Measurements from ENCODE around the gene CARMIL1. TPM values are rescaled to one million over a fixed set of nuclear protein-coding genes. Genes with fewer than 3 reads are reported as not detected.
A peak's percentile ranks its signal among the peaks of the same experiment; 100 is the strongest.

The CARMIL1 gene
- total and polyA plus RNA-seq, 4 experiments from 2014 or later = 0.08 to 3.5 (median 2.4) TPM

GRCh38 chr6:25601800-25602673 lies 322.9 kb downstream of the CARMIL1 start:
- Mint-ChIP-seq H3K36me3 (peaks cover 2 to 5% of the 10 kb centered on the region in 2 donors), H3K27ac (no peak overlapping the region), H3K4me1 (peaks cover 0 to 1% (median 0%) of the 10 kb centered on the region in 4 donors), H3K9me3 (peaks cover 0 to 3% (median 0%) of the 10 kb centered on the region in 8 donors), H3K4me3 (no peak overlapping the region), H3K27me3 (no peaks in the 10 kb centered on the region)
- ChIA-PET POLR2A (ENCODE audit: partially characterized antibody) (no interaction called here), CTCF (ENCODE audit: partially characterized antibody) (interaction anchor here (0.6 to 3.3 kb wide), 14 partner anchors 9 to 420 kb away, joined by 3 to 28 read pairs (median 4); no protein-coding TSS in a partner anchor)
- Histone ChIP-seq H3K27me3 (ENCODE audit: insufficient read depth, low read length) (no peaks in the 10 kb centered on the region), H3K9me3 (ENCODE audit: control insufficient read depth in 1 of 2, low read length in 2 of 2) (no peaks in the 10 kb centered on the region), H3K36me3 (ENCODE audit: insufficient read depth, low read length) (no peaks in the 10 kb centered on the region), H3K27ac (ENCODE audit: low read depth, low read length) (no peak overlapping the region), H3K4me3 (ENCODE audit: low read length in 2 of 2) (no peak overlapping the region), H3K4me1 (ENCODE audit: insufficient read depth, low read length) (no peaks in the 10 kb centered on the region)
- intact Hi-C loops (cut with micrococcal nuclease) = loop anchor here (1.0 to 2.0 kb wide), 3 partner anchors 45 to 379 kb away; no protein-coding TSS in a partner anchor
- DNase-seq = peak in 4 of 5 donors; percentile 35 to 46 (median 40)

- Mint-ChIP-seq H3K4me3 (no peak overlapping the region), H3K9me3 (peaks cover 0 to 3% (median 0%) of the 10 kb centered on the region in 8 donors), H3K27ac (no peak overlapping the region), H3K27me3 (no peaks in the 10 kb centered on the region), H3K36me3 (peaks cover 2 to 5% of the 10 kb centered on the region in 2 donors), H3K4me1 (peaks cover 0 to 1% (median 0%) of the 10 kb centered on the region in 4 donors)
- Histone ChIP-seq H3K27ac (ENCODE audit: low read depth, low read length) (no peak overlapping the region), H3K4me3 (ENCODE audit: low read length in 2 of 2) (no peak overlapping the region), H3K36me3 (ENCODE audit: insufficient read depth, low read length) (no peaks in the 10 kb centered on the region), H3K4me1 (ENCODE audit: insufficient read depth, low read length) (no peaks in the 10 kb centered on the region), H3K9me3 (ENCODE audit: control insufficient read depth in 1 of 2, low read length in 2 of 2) (no peaks in the 10 kb centered on the region), H3K27me3 (ENCODE audit: insufficient read depth, low read length) (no peaks in the 10 kb centered on the region)
- DNase-seq = no peak
- intact Hi-C loops (cut with micrococcal nuclease) = loop anchor here (1.0 to 2.0 kb wide), 3 partner anchors 46 to 379 kb away; no protein-coding TSS in a partner anchor
- ChIA-PET CTCF (ENCODE audit: partially characterized antibody) (interaction anchor here (0.6 to 3.3 kb wide), 8 partner anchors 8 to 380 kb away, joined by 3 to 28 read pairs (median 4); no protein-coding TSS in a partner anchor), POLR2A (ENCODE audit: partially characterized antibody) (no interaction called here)
These were observed 323.5 kb downstream of the CARMIL1 start for GRCh38 chr6:25602674-25602982.

- POLR2A ChIA-PET (ENCODE audit: partially characterized antibody) = no interaction called here
- H3K27ac ChIP-seq (ENCODE audit: low read depth, low read length) = no peak overlapping the region
- Mint-ChIP-seq H3K4me1 (peaks cover 0 to 1% (median 0%) of the 10 kb centered on the region in 4 donors), H3K27ac (no peak overlapping the region), H3K36me3 (peaks cover 2 to 5% of the 10 kb centered on the region in 2 donors), H3K9me3 (peaks cover 0 to 3% (median 0%) of the 10 kb centered on the region in 8 donors), H3K27me3 (no peaks in the 10 kb centered on the region), H3K4me3 (no peak overlapping the region)
- no peaks in the 10 kb centered on the region for H3K27me3 ChIP-seq (ENCODE audit: insufficient read depth, low read length)
- H3K9me3 ChIP-seq (ENCODE audit: control insufficient read depth in 1 of 2, low read length in 2 of 2) = no peaks in the 10 kb centered on the region
- no peaks in the 10 kb centered on the region for H3K4me1 ChIP-seq (ENCODE audit: insufficient read depth, low read length)
- intact Hi-C loops (cut with micrococcal nuclease) = loop anchor here (2.0 kb wide), 1 partner anchor 46 kb away; no protein-coding TSS in a partner anchor
- CTCF ChIA-PET (ENCODE audit: partially characterized antibody) = interaction anchor here (0.6 to 1.7 kb wide), 4 partner anchors 59 to 380 kb away, joined by 3 to 6 read pairs (median 4); no protein-coding TSS in a partner anchor
- no peak overlapping the region for H3K4me3 ChIP-seq (ENCODE audit: low read length in 2 of 2)
- H3K36me3 ChIP-seq (ENCODE audit: insufficient read depth, low read length) = no peaks in the 10 kb centered on the region
- no peak for DNase-seq
These were observed 324.1 kb downstream of the CARMIL1 start for GRCh38 chr6:25603251-25603650.

- H3K9me3 Mint-ChIP-seq = peaks cover 0 to 3% (median 0%) of the 10 kb centered on the region in 8 donors
- intact Hi-C loops (cut with micrococcal nuclease) = no loop called here
- ChIA-PET CTCF (ENCODE audit: partially characterized antibody) (interaction anchor here (0.7 to 1.8 kb wide), 5 partner anchors 14 to 383 kb away, joined by 3 to 6 read pairs (median 3); no protein-coding TSS in a partner anchor), POLR2A (ENCODE audit: partially characterized antibody) (no interaction called here)
- H3K4me3 Mint-ChIP-seq = no peak overlapping the region
- H3K36me3 Mint-ChIP-seq = peaks cover 2 to 12% of the 10 kb centered on the region in 2 donors
- H3K9me3 ChIP-seq (ENCODE audit: control insufficient read depth in 1 of 2, low read length in 2 of 2) = no peaks in the 10 kb centered on the region
- H3K4me3 ChIP-seq (ENCODE audit: low read length in 2 of 2) = no peak overlapping the region
- DNase-seq = no peak
- H3K27me3 Mint-ChIP-seq = no peaks in the 10 kb centered on the region
- H3K4me1 Mint-ChIP-seq = peaks cover 0 to 1% (median 0%) of the 10 kb centered on the region in 4 donors
- H3K27me3 ChIP-seq (ENCODE audit: insufficient read depth, low read length) = no peaks in the 10 kb centered on the region
- no peak overlapping the region for H3K27ac Mint-ChIP-seq
- H3K27ac ChIP-seq (ENCODE audit: low read depth, low read length) = no peak overlapping the region
- no peaks in the 10 kb centered on the region for H3K36me3 ChIP-seq (ENCODE audit: insufficient read depth, low read length)
- H3K4me1 ChIP-seq (ENCODE audit: insufficient read depth, low read length) = no peaks in the 10 kb centered on the region
These were observed 327.0 kb downstream of the CARMIL1 start for GRCh38 chr6:25606151-25606550.

GRCh38 chr6:25608558-25609174 lies 329.5 kb downstream of the CARMIL1 start:
- Mint-ChIP-seq H3K4me1 (no peaks in the 10 kb centered on the region), H3K36me3 (peaks cover 2 to 12% of the 10 kb centered on the region in 2 donors), H3K4me3 (no peak overlapping the region), H3K27ac (no peak overlapping the region), H3K9me3 (peaks cover 0 to 3% (median 0%) of the 10 kb centered on the region in 8 donors), H3K27me3 (no peaks in the 10 kb centered on the region)
- H3K9me3 ChIP-seq (ENCODE audit: control insufficient read depth in 1 of 2, low read length in 2 of 2) = no peaks in the 10 kb centered on the region
- intact Hi-C loops (cut with micrococcal nuclease) = no loop called here
- ChIA-PET CTCF (ENCODE audit: partially characterized antibody) (interaction anchor here (1.0 kb wide), 1 partner anchor 385 kb away, joined by 3 read pairs; no protein-coding TSS in a partner anchor), POLR2A (ENCODE audit: partially characterized antibody) (no interaction called here)
- no peak overlapping the region for H3K27ac ChIP-seq (ENCODE audit: low read depth, low read length)
- no peaks in the 10 kb centered on the region for H3K4me1 ChIP-seq (ENCODE audit: insufficient read depth, low read length)
- H3K36me3 ChIP-seq (ENCODE audit: insufficient read depth, low read length) = no peaks in the 10 kb centered on the region
- DNase-seq = no peak
- no peak overlapping the region for H3K4me3 ChIP-seq (ENCODE audit: low read length in 2 of 2)
- no peaks in the 10 kb centered on the region for H3K27me3 ChIP-seq (ENCODE audit: insufficient read depth, low read length)

GRCh38 chr6:25612666-25613065 lies 333.5 kb downstream of the CARMIL1 start:
- H3K27ac ChIP-seq (ENCODE audit: low read depth, low read length) = no peak overlapping the region
- H3K4me1 Mint-ChIP-seq = no peaks in the 10 kb centered on the region
- no peak overlapping the region for H3K4me3 ChIP-seq (ENCODE audit: low read length in 2 of 2)
- no peaks in the 10 kb centered on the region for H3K9me3 ChIP-seq (ENCODE audit: control insufficient read depth in 1 of 2, low read length in 2 of 2)
- POLR2A ChIA-PET (ENCODE audit: partially characterized antibody) = no interaction called here
- CTCF ChIA-PET (ENCODE audit: partially characterized antibody) = no interaction called here
- no peak for DNase-seq
- intact Hi-C loops (cut with micrococcal nuclease) = no loop called here
- no peaks in the 10 kb centered on the region for H3K27me3 ChIP-seq (ENCODE audit: insufficient read depth, low read length)
- H3K4me3 Mint-ChIP-seq = no peak overlapping the region
- no peaks in the 10 kb centered on the region for H3K36me3 ChIP-seq (ENCODE audit: insufficient read depth, low read length)
- no peaks in the 10 kb centered on the region for H3K27me3 Mint-ChIP-seq
- H3K27ac Mint-ChIP-seq = no peak overlapping the region
- no peaks in the 10 kb centered on the region for H3K9me3 Mint-ChIP-seq
- H3K4me1 ChIP-seq (ENCODE audit: insufficient read depth, low read length) = no peaks in the 10 kb centered on the region
- H3K36me3 Mint-ChIP-seq = peaks cover 2 to 12% of the 10 kb centered on the region in 2 donors

GRCh38 chr6:25613415-25613814 lies 334.2 kb downstream of the CARMIL1 start:
- H3K4me3 ChIP-seq (ENCODE audit: low read length in 2 of 2) = no peak overlapping the region
- Mint-ChIP-seq H3K27me3 (no peaks in the 10 kb centered on the region), H3K27ac (no peak overlapping the region), H3K4me3 (no peak overlapping the region), H3K36me3 (peaks cover 2 to 12% of the 10 kb centered on the region in 2 donors), H3K4me1 (no peaks in the 10 kb centered on the region), H3K9me3 (no peaks in the 10 kb centered on the region)
- no peak for DNase-seq
- H3K36me3 ChIP-seq (ENCODE audit: insufficient read depth, low read length) = no peaks in the 10 kb centered on the region
- no peak overlapping the region for H3K27ac ChIP-seq (ENCODE audit: low read depth, low read length)
- no peaks in the 10 kb centered on the region for H3K9me3 ChIP-seq (ENCODE audit: control insufficient read depth in 1 of 2, low read length in 2 of 2)
- no peaks in the 10 kb centered on the region for H3K27me3 ChIP-seq (ENCODE audit: insufficient read depth, low read length)
- intact Hi-C loops (cut with micrococcal nuclease) = no loop called here
- ChIA-PET CTCF (ENCODE audit: partially characterized antibody) (interaction anchor here (1.4 kb wide), 1 partner anchor 390 kb away, joined by 3 read pairs; no protein-coding TSS in a partner anchor), POLR2A (ENCODE audit: partially characterized antibody) (no interaction called here)
- no peaks in the 10 kb centered on the region for H3K4me1 ChIP-seq (ENCODE audit: insufficient read depth, low read length)
